ENCODE measurements around the gene CLIC1.
"Not testable (repeated sequence)": the region's sequence is repeated elsewhere in the genome, so short reads cannot be mapped to it uniquely, and the experiment has no call there.

The CLIC1 gene

GRCh38 chr6:31721351-31722020 lies 14.8 kb downstream of the CLIC1 start, which contains the start of gene LY6G6C:
TSS of gene LY6G6C (minus strand) at chr6:31721746. CDS start at chr6:31721679, 67 bp downstream.
- no peak for DNase-seq

DNA sequence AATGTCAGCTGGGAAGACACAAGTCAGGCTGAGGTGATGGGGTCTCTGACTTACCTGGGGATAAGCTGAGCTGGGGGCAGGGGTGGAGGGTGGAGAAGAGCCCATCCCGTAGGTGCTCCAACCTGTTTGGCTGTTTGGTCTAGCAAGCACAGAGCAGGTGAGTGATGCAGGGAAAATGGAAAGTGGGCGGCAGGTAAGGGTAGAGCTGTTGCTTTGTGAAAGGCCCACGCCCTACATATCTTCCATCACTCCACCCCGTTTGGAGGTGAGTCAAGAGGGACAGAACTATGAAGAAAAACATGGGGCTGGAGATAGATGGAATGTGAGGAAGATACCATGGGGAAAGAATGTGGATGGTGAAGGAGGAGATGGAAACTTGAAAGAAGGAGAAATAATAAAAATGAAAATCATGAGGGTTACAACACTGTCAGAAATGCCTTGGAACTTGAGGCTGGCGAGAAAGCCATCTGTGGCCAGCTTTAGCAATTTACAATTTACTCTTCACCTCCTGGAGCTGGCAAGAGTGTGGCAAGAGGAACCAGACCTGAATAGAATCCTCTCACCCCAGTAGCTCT lies 16.0 kb downstream of the CLIC1 start:
- DNase-seq: no peak

DNA sequence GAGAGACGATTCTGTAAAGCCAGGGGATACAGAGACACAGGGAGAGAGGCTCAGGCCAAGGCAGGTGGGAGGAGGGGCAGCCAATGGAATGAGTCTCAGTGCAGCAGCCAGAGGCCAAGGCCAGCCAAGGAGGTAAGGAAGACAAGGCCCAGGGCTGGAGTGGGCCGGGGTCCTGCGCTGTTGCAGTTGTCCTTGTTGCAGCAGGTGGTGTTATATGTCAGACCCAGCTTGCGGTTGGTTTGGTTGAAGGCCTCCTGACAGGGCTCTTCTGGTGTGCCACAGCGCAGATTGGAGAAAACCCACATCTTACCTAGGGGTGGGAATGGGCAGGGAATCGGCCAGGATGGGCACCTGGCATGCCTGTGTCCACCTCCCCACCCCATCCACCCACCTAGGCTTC lies 17.3 kb downstream of the CLIC1 start:
- DNase-seq: no peak

- DNase-seq: no peak
These were observed 18.1 kb downstream of the CLIC1 start for GRCh38 chr6:31718265-31718664.

GRCh38 chr6:31717499-31718222 lies 18.7 kb downstream of the CLIC1 start:
- DNase-seq: no peak

GRCh38 chr6:31715022-31715958 lies 21.0 kb downstream of the CLIC1 start, which contains the start of gene LY6G6D:
TSS of gene LY6G6D (plus strand) at chr6:31715348. CDS start at chr6:31715356, 8 bp downstream.
- DNase-seq: no peak

GRCh38 chr6:31713991-31714684 lies 22.2 kb downstream of the CLIC1 start:
- no peak for DNase-seq

GRCh38 chr6:31713465-31713864 lies 22.9 kb downstream of the CLIC1 start:
- no peak for DNase-seq

DNA sequence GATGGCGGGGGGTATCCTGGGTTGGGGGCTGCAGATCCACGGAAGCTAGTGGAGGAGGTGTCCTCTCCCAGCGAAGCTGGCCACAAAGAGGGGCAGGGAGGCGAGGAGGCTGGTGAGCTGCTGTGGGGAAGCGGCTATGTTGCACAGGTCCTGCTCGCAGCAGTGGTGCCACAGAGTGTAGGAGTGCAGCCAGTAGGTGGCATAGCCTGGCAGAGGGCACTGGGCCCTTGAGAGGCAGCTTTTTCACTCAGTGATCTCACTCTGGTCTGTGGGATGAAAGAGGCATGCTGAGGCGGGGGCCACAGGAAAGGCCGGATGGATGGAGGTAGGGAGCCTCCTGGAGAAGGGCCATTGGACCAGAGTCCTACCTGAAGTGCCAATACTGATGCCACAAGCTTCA lies 24.0 kb downstream of the CLIC1 start:
- peak; percentile 21 for DNase-seq

DNA sequence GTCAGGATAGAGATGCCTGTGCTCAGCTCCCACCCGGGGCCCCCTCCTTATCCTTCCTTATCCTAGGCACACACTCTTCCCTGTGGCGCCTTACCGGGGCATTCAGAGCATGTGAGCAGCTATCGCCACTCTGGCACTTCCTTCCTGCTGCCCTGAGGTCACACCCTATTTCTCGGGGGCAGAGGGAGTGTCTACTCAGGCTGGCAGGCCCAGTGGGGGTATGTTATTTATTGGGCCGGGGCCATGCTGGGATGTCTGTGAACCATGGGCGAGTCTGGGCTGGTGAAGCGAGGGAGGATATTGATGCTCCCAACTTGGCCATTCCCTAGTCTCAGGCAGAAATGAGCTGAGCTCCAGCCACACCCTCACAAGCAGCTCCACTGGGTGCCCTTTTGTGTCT lies 25.1 kb downstream of the CLIC1 start:
- DNase-seq: no peak

GRCh38 chr6:31710523-31711219 lies 25.7 kb downstream of the CLIC1 start:
- DNase-seq: no peak

GRCh38 chr6:31709157-31709556 lies 27.2 kb downstream of the CLIC1 start:
- not testable (repeated sequence) for DNase-seq

- no peak for DNase-seq
These were observed 28.1 kb downstream of the CLIC1 start for GRCh38 chr6:31708224-31708623.

DNA sequence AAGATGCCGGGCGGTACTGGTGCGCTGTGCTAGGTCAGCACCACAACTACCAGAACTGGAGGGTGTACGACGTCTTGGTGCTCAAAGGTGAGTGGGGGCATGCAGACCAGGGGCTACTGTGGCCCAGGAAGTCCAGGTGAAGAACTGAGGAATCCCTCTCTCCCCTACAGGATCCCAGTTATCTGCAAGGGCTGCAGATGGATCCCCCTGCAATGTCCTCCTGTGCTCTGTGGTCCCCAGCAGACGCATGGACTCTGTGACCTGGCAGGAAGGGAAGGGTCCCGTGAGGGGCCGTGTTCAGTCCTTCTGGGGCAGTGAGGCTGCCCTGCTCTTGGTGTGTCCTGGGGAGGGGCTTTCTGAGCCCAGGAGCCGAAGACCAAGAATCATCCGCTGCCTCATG lies 28.6 kb downstream of the CLIC1 start:
- DNase-seq: no peak

DNA sequence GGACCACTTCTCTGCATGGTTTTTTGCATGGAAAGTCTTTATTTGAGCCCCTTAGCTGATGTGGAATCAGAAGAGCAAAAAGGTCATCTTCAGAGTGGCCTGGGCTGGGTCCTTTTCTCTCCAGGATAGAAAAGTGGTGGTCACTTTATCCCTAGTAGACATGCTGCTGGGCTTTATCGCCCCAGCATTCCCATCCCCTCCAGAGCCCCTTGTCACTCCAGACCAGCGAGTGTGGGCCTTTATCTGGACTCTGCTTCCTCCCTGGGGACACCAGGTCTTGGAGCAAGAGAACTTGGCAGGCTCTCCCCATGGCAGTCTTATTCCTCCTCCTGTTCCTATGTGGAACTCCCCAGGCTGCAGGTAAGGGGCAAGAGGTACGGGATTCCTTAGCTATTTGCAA lies 29.7 kb downstream of the CLIC1 start, which contains the start of gene LY6G6F:
Gene LY6G6F, plus strand, starts transcription at position 268 of the 400 bp plus-strand sequence. Its CDS starts 41 bp downstream, at position 309.
- DNase-seq: no peak

- DNase-seq: no peak
These were observed 30.4 kb downstream of the CLIC1 start for GRCh38 chr6:31705931-31706330.

DNA sequence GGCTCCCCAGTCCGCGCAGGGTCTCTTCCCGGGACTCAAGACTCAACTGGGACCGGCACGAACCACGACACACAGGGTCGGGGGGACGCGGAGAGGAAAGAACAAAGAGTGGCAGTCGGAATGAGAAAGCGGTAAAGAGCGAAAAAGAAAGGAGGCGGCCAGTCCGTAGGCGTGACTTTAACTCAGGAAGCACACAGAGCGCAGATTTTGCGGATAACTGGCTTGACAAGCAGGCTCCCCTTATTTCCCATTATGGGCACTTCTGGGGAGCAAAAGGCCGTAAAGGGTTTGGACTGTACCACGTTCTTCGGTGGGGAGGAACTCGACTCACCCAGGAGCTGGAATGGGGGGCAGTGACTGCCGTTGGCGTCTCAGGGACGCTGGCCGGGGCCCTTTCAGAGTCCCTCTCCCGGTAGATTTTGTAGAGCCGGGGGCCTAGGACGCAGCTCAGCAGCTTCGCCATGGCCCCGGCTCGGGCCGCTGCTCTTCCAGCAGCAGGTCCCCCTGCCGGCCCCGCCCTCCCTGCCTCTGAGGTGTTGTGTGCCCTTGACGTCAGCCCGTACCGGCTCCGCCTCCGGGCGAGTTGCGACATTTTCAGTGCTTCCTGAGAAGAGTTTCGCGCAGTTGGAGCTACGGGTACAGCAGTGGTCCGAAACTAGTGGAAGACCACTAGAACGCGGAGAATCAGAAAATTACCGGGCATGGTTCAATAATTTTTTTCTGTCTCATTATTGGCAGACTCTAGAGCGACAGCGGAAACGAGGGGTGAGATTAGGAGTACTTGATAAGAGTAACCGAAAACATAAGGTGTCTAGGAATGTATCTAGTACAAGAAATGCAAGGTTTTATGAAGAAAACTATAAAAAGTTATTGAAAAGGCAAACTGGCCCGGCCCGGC lies 33.3 kb downstream of the CLIC1 start, which contains the start of gene ABHD16A:
Gene ABHD16A, minus strand, starts transcription at position 506 of the 898 bp plus-strand sequence. Its CDS starts 43 bp downstream, at position 463.
- peak; percentile 99 for DNase-seq

DNA sequence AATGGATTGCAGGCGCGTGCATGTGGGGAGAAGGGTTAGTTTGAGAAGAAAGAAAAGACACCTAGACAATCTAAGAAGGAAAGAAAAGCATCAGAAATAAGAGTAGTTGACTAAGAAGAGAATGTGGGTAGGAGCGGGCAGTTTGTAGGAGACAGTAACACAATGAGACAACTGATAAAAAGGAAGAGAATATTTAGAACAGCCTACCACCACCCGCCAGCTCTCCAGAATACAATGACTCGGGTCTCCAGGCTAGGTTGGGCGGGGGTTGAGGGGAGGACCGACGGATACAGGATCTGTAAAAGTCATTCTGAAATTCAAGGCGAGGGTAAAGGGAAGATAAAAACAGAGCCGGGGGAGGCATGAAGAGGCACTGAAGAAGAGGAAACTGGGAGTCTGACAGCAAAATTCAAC lies 33.9 kb downstream of the CLIC1 start:
- peak; percentile 49 for DNase-seq

GRCh38 chr6:31701666-31702404 lies 34.5 kb downstream of the CLIC1 start:
- DNase-seq: no peak

All from activated CD4-positive, alpha-beta T cell treated with anti-CD3 and anti-CD28 coated beads, Interleukin-2, Interleukin-6, amounts not matched to agents 100 ng/mL and 50 ng/mL, durations not matched to agents 16 hours and 8 hours (primary cell).